ENCODE results near the gene GNG11.

GNG11 gene

GRCh38 chr7:93948106-93948505, 26.6 kb downstream of the GNG11 start:
- H3K27me3 ChIP-seq (ENCODE audit: control insufficient read depth, insufficient read depth, low read length) = no peaks in the 10 kb centered on the region
- H3K4me1 ChIP-seq (ENCODE audit: control insufficient read depth, insufficient read depth, low read length) = no peaks in the 10 kb centered on the region
- no peak overlapping the region for H3K27ac ChIP-seq (ENCODE audit: low read length)
- no peaks in the 10 kb centered on the region for H3K36me3 ChIP-seq (ENCODE audit: control insufficient read depth, insufficient read depth, low read length)
- DNase-seq (ENCODE audit: low read depth, low spot score) = no peak
- H3K9me3 ChIP-seq (ENCODE audit: control insufficient read depth, insufficient read depth, low read length) = no peaks in the 10 kb centered on the region
- H3K4me3 ChIP-seq (ENCODE audit: low read length) = no peak overlapping the region
- no CpG with 5 or more reads among the region's 1 CpG for WGBS (ENCODE audit: insufficient coverage, insufficient read length)

DNA sequence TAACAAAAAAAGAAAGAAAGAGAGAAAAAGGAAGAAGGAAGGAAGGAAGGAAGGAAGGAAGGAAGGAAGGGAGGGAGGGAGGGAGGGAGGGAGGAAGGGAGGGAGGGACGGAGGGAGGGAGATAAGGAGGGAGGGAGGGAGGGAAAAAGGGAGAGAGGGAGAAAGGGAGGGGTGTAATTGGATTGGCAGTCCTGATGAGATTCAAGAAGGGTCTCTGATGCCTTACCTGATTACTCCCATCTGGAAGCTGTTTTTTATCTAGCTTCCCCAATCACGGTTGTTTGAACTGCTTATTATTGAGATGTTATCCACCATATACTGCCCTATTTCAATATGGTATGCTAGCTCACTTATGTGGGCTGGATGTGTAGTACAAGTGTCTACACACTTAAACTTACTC, 27.3 kb downstream of the GNG11 start:
- H3K4me1 ChIP-seq (ENCODE audit: control insufficient read depth, insufficient read depth, low read length) = no peaks in the 10 kb centered on the region
- no peaks in the 10 kb centered on the region for H3K27me3 ChIP-seq (ENCODE audit: control insufficient read depth, insufficient read depth, low read length)
- 75% methylated on average over 1 of the region's 2 CpGs for WGBS (ENCODE audit: insufficient coverage, insufficient read length)
- H3K27ac ChIP-seq (ENCODE audit: low read length) = no peak overlapping the region
- no peaks in the 10 kb centered on the region for H3K9me3 ChIP-seq (ENCODE audit: control insufficient read depth, insufficient read depth, low read length)
- no peaks in the 10 kb centered on the region for H3K36me3 ChIP-seq (ENCODE audit: control insufficient read depth, insufficient read depth, low read length)
- no peak for DNase-seq (ENCODE audit: low read depth, low spot score)
- no peak overlapping the region for H3K4me3 ChIP-seq (ENCODE audit: low read length)

- no CpG with 5 or more reads among the region's 1 CpG for WGBS (ENCODE audit: insufficient coverage, insufficient read length)
- H3K4me1 ChIP-seq (ENCODE audit: control insufficient read depth, insufficient read depth, low read length) = no peaks in the 10 kb centered on the region
- H3K4me3 ChIP-seq (ENCODE audit: low read length) = no peak overlapping the region
- no peaks in the 10 kb centered on the region for H3K36me3 ChIP-seq (ENCODE audit: control insufficient read depth, insufficient read depth, low read length)
- no peaks in the 10 kb centered on the region for H3K27me3 ChIP-seq (ENCODE audit: control insufficient read depth, insufficient read depth, low read length)
- H3K9me3 ChIP-seq (ENCODE audit: control insufficient read depth, insufficient read depth, low read length) = no peaks in the 10 kb centered on the region
- no peak for DNase-seq (ENCODE audit: low read depth, low spot score)
- H3K27ac ChIP-seq (ENCODE audit: low read length) = no peak overlapping the region
Measured at GRCh38 chr7:93949423-93949822, 27.9 kb downstream of the GNG11 start.

DNA sequence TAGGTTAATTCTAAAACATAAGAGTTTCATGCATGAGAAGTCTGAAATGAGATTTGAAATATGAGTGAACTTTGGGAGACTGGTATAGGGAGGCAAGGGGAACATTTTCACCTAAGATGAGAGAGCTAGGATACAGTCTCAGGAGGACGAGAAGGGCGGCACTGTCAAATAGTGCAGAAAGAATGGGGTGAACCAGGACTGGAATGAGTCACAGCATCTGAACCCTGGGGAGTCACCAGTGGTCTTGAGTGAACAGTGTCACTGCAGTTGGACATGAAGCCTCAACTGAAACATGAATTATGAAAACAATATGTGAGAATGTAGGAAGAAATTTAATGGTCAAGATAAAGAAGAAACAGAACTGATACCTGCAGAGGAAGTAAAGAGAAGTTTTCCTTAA, 33.8 kb downstream of the GNG11 start:
- Histone ChIP-seq H3K9me3 (ENCODE audit: control insufficient read depth, insufficient read depth, low read length) (no peaks in the 10 kb centered on the region), H3K27ac (ENCODE audit: low read length) (no peak overlapping the region), H3K36me3 (ENCODE audit: control insufficient read depth, insufficient read depth, low read length) (no peaks in the 10 kb centered on the region), H3K4me1 (ENCODE audit: control insufficient read depth, insufficient read depth, low read length) (no peaks in the 10 kb centered on the region), H3K4me3 (ENCODE audit: low read length) (no peak overlapping the region), H3K27me3 (ENCODE audit: control insufficient read depth, insufficient read depth, low read length) (no peaks in the 10 kb centered on the region)
- WGBS (ENCODE audit: insufficient coverage, insufficient read length) = no CpG with 5 or more reads among the region's 2 CpGs
- DNase-seq (ENCODE audit: low read depth, low spot score) = no peak

DNA sequence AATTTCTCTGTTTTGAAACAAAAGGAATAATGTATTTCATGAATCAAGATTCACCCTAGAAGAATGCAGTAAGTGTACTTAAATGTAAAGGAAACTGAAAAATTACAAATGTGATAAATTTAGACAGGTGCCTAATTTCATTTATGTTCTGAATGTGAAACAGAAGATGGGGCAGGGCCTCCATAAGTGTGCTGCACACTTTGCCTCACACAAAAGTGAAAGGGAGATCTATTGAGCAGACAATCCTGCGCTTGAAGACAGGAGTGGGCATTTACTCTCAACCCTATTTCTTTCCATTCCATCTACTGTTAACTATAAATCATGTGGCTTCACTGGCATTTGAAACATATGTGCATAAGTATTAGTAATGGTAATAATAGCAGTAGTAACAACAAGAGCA, 36.2 kb downstream of the GNG11 start:
- Histone ChIP-seq H3K4me1 (ENCODE audit: control insufficient read depth, insufficient read depth, low read length) (no peaks in the 10 kb centered on the region), H3K36me3 (ENCODE audit: control insufficient read depth, insufficient read depth, low read length) (no peaks in the 10 kb centered on the region), H3K27me3 (ENCODE audit: control insufficient read depth, insufficient read depth, low read length) (no peaks in the 10 kb centered on the region), H3K27ac (ENCODE audit: low read length) (no peak overlapping the region), H3K9me3 (ENCODE audit: control insufficient read depth, insufficient read depth, low read length) (no peaks in the 10 kb centered on the region), H3K4me3 (ENCODE audit: low read length) (no peak overlapping the region)
- DNase-seq (ENCODE audit: low read depth, low spot score) = no peak
- no CpG with 5 or more reads among the region's 1 CpG for WGBS (ENCODE audit: insufficient coverage, insufficient read length)

DNA sequence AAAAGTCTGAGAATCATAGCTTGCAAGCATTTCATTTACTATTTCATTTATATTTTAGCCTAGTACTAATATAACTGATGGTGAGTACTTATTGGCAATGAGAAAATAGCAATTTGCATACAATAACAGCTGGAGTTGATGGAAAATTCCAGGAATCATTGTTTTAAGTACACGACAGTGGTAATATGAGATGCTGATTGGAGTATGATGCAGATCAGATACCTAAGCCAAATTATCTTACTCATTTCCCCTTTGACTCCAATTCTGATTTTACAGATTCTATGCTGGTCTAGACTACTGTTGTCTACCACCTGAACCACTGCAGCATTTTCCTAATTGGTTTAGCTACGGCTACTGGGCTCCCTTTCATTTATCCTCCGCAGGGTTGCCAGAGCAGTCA, 36.7 kb downstream of the GNG11 start:
- no peak overlapping the region for H3K4me3 ChIP-seq (ENCODE audit: low read length)
- H3K4me1 ChIP-seq (ENCODE audit: control insufficient read depth, insufficient read depth, low read length) = no peaks in the 10 kb centered on the region
- WGBS (ENCODE audit: insufficient coverage, insufficient read length) = no CpG with 5 or more reads among the region's 3 CpGs
- H3K27me3 ChIP-seq (ENCODE audit: control insufficient read depth, insufficient read depth, low read length) = no peaks in the 10 kb centered on the region
- no peaks in the 10 kb centered on the region for H3K9me3 ChIP-seq (ENCODE audit: control insufficient read depth, insufficient read depth, low read length)
- no peak for DNase-seq (ENCODE audit: low read depth, low spot score)
- no peaks in the 10 kb centered on the region for H3K36me3 ChIP-seq (ENCODE audit: control insufficient read depth, insufficient read depth, low read length)
- no peak overlapping the region for H3K27ac ChIP-seq (ENCODE audit: low read length)

- DNase-seq (ENCODE audit: low read depth, low spot score) = no peak
- Histone ChIP-seq H3K36me3 (ENCODE audit: control insufficient read depth, insufficient read depth, low read length) (no peaks in the 10 kb centered on the region), H3K4me1 (ENCODE audit: control insufficient read depth, insufficient read depth, low read length) (no peaks in the 10 kb centered on the region), H3K9me3 (ENCODE audit: control insufficient read depth, insufficient read depth, low read length) (no peaks in the 10 kb centered on the region), H3K27ac (ENCODE audit: low read length) (no peak overlapping the region), H3K4me3 (ENCODE audit: low read length) (no peak overlapping the region), H3K27me3 (ENCODE audit: control insufficient read depth, insufficient read depth, low read length) (no peaks in the 10 kb centered on the region)
- WGBS (ENCODE audit: insufficient coverage, insufficient read length) = no CpG with 5 or more reads among the region's 3 CpGs
Measured at GRCh38 chr7:93958651-93959050, 37.1 kb downstream of the GNG11 start.

DNA sequence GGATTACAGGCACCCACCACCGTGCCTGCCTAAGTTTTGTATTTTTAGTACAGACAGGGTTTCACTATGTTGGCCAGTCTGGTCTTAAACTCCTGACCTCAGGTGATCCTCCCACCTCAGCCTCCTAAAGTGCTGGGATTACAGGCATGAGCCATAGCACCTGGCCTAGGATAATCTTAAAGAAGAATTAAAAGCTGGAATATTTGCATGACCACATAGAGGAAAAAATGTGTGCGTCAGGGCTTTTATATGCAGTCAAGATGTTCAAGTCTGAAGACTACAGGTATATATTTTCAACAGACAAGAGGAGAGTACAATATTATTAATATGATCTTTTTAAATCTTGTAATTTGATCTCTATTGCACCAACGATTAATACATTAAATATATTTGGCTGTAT, 39.5 kb downstream of the GNG11 start:
- Histone ChIP-seq H3K27ac (ENCODE audit: low read length) (no peak overlapping the region), H3K36me3 (ENCODE audit: control insufficient read depth, insufficient read depth, low read length) (no peaks in the 10 kb centered on the region), H3K27me3 (ENCODE audit: control insufficient read depth, insufficient read depth, low read length) (no peaks in the 10 kb centered on the region), H3K9me3 (ENCODE audit: control insufficient read depth, insufficient read depth, low read length) (no peaks in the 10 kb centered on the region), H3K4me1 (ENCODE audit: control insufficient read depth, insufficient read depth, low read length) (no peaks in the 10 kb centered on the region), H3K4me3 (ENCODE audit: low read length) (no peak overlapping the region)
- no peak for DNase-seq (ENCODE audit: low read depth, low spot score)
- WGBS (ENCODE audit: insufficient coverage, insufficient read length) = no CpG with 5 or more reads among the region's 3 CpGs

- no peaks in the 10 kb centered on the region for H3K27me3 ChIP-seq (ENCODE audit: control insufficient read depth, insufficient read depth, low read length)
- no peaks in the 10 kb centered on the region for H3K9me3 ChIP-seq (ENCODE audit: control insufficient read depth, insufficient read depth, low read length)
- WGBS (ENCODE audit: insufficient coverage, insufficient read length) = no CpG with 5 or more reads among the region's 5 CpGs
- no peaks in the 10 kb centered on the region for H3K4me1 ChIP-seq (ENCODE audit: control insufficient read depth, insufficient read depth, low read length)
- no peak overlapping the region for H3K27ac ChIP-seq (ENCODE audit: low read length)
- H3K36me3 ChIP-seq (ENCODE audit: control insufficient read depth, insufficient read depth, low read length) = no peaks in the 10 kb centered on the region
- no peak overlapping the region for H3K4me3 ChIP-seq (ENCODE audit: low read length)
- no peak for DNase-seq (ENCODE audit: low read depth, low spot score)
Measured at GRCh38 chr7:93964262-93964661, 42.7 kb downstream of the GNG11 start.

DNA sequence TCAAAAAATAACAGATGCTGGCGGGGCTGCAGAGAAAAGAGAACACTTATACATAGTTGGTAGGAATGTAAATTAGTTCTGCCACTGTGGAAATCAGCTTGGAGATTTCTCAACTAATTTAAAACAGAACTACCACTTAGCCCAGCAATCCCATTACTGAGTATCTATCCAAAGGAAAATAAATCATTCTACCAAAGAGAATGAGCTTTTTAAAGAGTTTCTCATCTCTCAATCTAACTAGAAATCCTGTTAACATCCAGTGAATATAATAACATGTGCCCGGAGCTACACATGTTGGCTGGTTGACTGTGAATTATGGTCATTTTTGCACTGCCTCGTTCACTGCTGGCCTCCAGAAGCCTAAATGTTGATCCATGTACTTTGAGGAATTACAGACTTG, 43.3 kb downstream of the GNG11 start:
- H3K4me1 ChIP-seq (ENCODE audit: control insufficient read depth, insufficient read depth, low read length) = no peaks in the 10 kb centered on the region

GRCh38 chr7:93968911-93969620, 47.5 kb downstream of the GNG11 start:
- no peaks in the 10 kb centered on the region for H3K9me3 ChIP-seq (ENCODE audit: control insufficient read depth, insufficient read depth, low read length)
- no peak overlapping the region for H3K4me3 ChIP-seq (ENCODE audit: low read length)
- no peaks in the 10 kb centered on the region for H3K27me3 ChIP-seq (ENCODE audit: control insufficient read depth, insufficient read depth, low read length)
- no peak for DNase-seq (ENCODE audit: low read depth, low spot score)
- no CpG with 5 or more reads among the region's 2 CpGs for WGBS (ENCODE audit: insufficient coverage, insufficient read length)
- no peak overlapping the region for H3K27ac ChIP-seq (ENCODE audit: low read length)
- no peaks in the 10 kb centered on the region for H3K36me3 ChIP-seq (ENCODE audit: control insufficient read depth, insufficient read depth, low read length)
- H3K4me1 ChIP-seq (ENCODE audit: control insufficient read depth, insufficient read depth, low read length) = no peaks in the 10 kb centered on the region

More for the DNA sequence above, 43.3 kb downstream of the GNG11 start:
- no peak overlapping the region for H3K27ac ChIP-seq (ENCODE audit: low read length)
- WGBS (ENCODE audit: insufficient coverage, insufficient read length) = no CpG with 5 or more reads among the region's 3 CpGs
- no peak overlapping the region for H3K4me3 ChIP-seq (ENCODE audit: low read length)
- no peak for DNase-seq (ENCODE audit: low read depth, low spot score)
- no peaks in the 10 kb centered on the region for H3K27me3 ChIP-seq (ENCODE audit: control insufficient read depth, insufficient read depth, low read length)
- H3K9me3 ChIP-seq (ENCODE audit: control insufficient read depth, insufficient read depth, low read length) = no peaks in the 10 kb centered on the region
- H3K36me3 ChIP-seq (ENCODE audit: control insufficient read depth, insufficient read depth, low read length) = no peaks in the 10 kb centered on the region

Measured in iPS DF 6.9 (cell line).